Measurements from ENCODE around the gene ZP1. TPM values are rescaled to one million over a fixed set of nuclear protein-coding genes. Genes with fewer than 3 reads are reported as not detected.

ZP1 gene
- total RNA-seq, 1 experiment from 2014 or later = not detected

GRCh38 chr11:60845338-60845737 lies 22.0 kb upstream of the ZP1 start:
- POLR2A ChIA-PET (ENCODE audit: low non-redundant PET) = no interaction called here
- Histone ChIP-seq H3K27me3 (replicated peaks; ENCODE audit: insufficient read depth, low read depth, low read length, poor library complexity) (no peaks in the 10 kb centered on the region), H3K27ac (ENCODE audit: low read depth, low read length, poor library complexity, severe bottlenecking) (no peak overlapping the region), H3K4me3 (ENCODE audit: low read depth, low read length, poor library complexity, severe bottlenecking) (peak overlapping the region; percentile 91), H3K4me1 (ENCODE audit: insufficient read depth, low read length, poor library complexity, severe bottlenecking) (no peaks in the 10 kb centered on the region), H3K36me3 (ENCODE audit: insufficient read depth, low read length, poor library complexity, severe bottlenecking) (peaks cover 29% of the 10 kb centered on the region), H3K9me3 (ENCODE audit: low read depth, low read length, poor library complexity, severe bottlenecking) (no peaks in the 10 kb centered on the region)
- DNase-seq (ENCODE audit: low spot score) = no peak
- TF ChIP-seq CTCF (conservative IDR thresholded peaks at IDR 0.05; ENCODE audit: low read depth, low read length) (no peak), EZH2 (IDR thresholded peaks at IDR 0.05; ENCODE audit: borderline replicate concordance, low read depth, low read length, poor library complexity, severe bottlenecking) (no peak)
- no TSS peak for BruUV-seq (replicated peaks)
- intact Hi-C loops (cut with micrococcal nuclease; ENCODE audit: unreplicated experiment) = no loop called here
- CTCF ChIA-PET = no interaction called here

GRCh38 chr11:60847281-60847680 lies 20.1 kb upstream of the ZP1 start:
- TF ChIP-seq EZH2 (IDR thresholded peaks at IDR 0.05; ENCODE audit: borderline replicate concordance, low read depth, low read length, poor library complexity, severe bottlenecking) (no peak), CTCF (conservative IDR thresholded peaks at IDR 0.05; ENCODE audit: low read depth, low read length) (no peak)
- H3K4me3 ChIP-seq (ENCODE audit: low read depth, low read length, poor library complexity, severe bottlenecking) = no peak overlapping the region
- BruUV-seq (replicated peaks) = no TSS peak
- no peaks in the 10 kb centered on the region for H3K27me3 ChIP-seq (replicated peaks; ENCODE audit: insufficient read depth, low read depth, low read length, poor library complexity)
- intact Hi-C loops (cut with micrococcal nuclease; ENCODE audit: unreplicated experiment) = no loop called here
- H3K27ac ChIP-seq (ENCODE audit: low read depth, low read length, poor library complexity, severe bottlenecking) = no peak overlapping the region
- ChIA-PET POLR2A (ENCODE audit: low non-redundant PET) (no interaction called here), CTCF (interaction anchor here (0.7 kb wide), 1 partner anchor 16 kb away, joined by 3 read pairs; no protein-coding TSS in a partner anchor)
- no peaks in the 10 kb centered on the region for H3K9me3 ChIP-seq (ENCODE audit: low read depth, low read length, poor library complexity, severe bottlenecking)
- H3K36me3 ChIP-seq (ENCODE audit: insufficient read depth, low read length, poor library complexity, severe bottlenecking) = peaks cover 44% of the 10 kb centered on the region
- DNase-seq (ENCODE audit: low spot score) = no peak
- H3K4me1 ChIP-seq (ENCODE audit: insufficient read depth, low read length, poor library complexity, severe bottlenecking) = no peaks in the 10 kb centered on the region

- CTCF ChIA-PET = no interaction called here
- TF ChIP-seq EZH2 (IDR thresholded peaks at IDR 0.05; ENCODE audit: borderline replicate concordance, low read depth, low read length, poor library complexity, severe bottlenecking) (no peak), CTCF (conservative IDR thresholded peaks at IDR 0.05; ENCODE audit: low read depth, low read length) (no peak)
- no TSS peak for BruUV-seq (replicated peaks)
- Histone ChIP-seq H3K4me1 (ENCODE audit: insufficient read depth, low read length, poor library complexity, severe bottlenecking) (no peaks in the 10 kb centered on the region), H3K27me3 (replicated peaks; ENCODE audit: insufficient read depth, low read depth, low read length, poor library complexity) (no peaks in the 10 kb centered on the region), H3K4me3 (ENCODE audit: low read depth, low read length, poor library complexity, severe bottlenecking) (no peak overlapping the region), H3K27ac (ENCODE audit: low read depth, low read length, poor library complexity, severe bottlenecking) (no peak overlapping the region), H3K9me3 (ENCODE audit: low read depth, low read length, poor library complexity, severe bottlenecking) (no peaks in the 10 kb centered on the region), H3K36me3 (ENCODE audit: insufficient read depth, low read length, poor library complexity, severe bottlenecking) (peaks cover 44% of the 10 kb centered on the region)
- POLR2A ChIA-PET (ENCODE audit: low non-redundant PET) = no interaction called here
- intact Hi-C loops (cut with micrococcal nuclease; ENCODE audit: unreplicated experiment) = no loop called here
- no peak for DNase-seq (ENCODE audit: low spot score)
Measured at GRCh38 chr11:60847896-60848295, 19.4 kb upstream of the ZP1 start.

All from A673 (cell line).